A549 treated with AZD2906 at 1 μM for 4 hours (cell line): Measurements from ENCODE around the gene SCNM1. TPM values are rescaled to one million over a fixed set of nuclear protein-coding genes. Genes with fewer than 3 reads are reported as not detected.

Experiments used
- total RNA-seq: library from RNA; stranded (reverse); fragments of 200-300 nt; extraction: Qiagen RNA extraction; gene quantifications from 5 replicates; pipeline ENCODE4 v1.2.3, GENCODE V29; 2022

SCNM1 gene
- total RNA-seq = 44.2 to 52.2 TPM (median 45.8 TPM) in 5 replicates

GRCh38 chr1:151165738-151166504, at the start of gene SCNM1, which contains the start of gene LYSMD1:
Gene SCNM1 (plus strand): TSS chr1:151166144. CDS start chr1:151166153, 9 bp downstream.
Gene LYSMD1 (minus strand): TSS chr1:151165902. CDS start chr1:151165258, 644 bp downstream.

DNA sequence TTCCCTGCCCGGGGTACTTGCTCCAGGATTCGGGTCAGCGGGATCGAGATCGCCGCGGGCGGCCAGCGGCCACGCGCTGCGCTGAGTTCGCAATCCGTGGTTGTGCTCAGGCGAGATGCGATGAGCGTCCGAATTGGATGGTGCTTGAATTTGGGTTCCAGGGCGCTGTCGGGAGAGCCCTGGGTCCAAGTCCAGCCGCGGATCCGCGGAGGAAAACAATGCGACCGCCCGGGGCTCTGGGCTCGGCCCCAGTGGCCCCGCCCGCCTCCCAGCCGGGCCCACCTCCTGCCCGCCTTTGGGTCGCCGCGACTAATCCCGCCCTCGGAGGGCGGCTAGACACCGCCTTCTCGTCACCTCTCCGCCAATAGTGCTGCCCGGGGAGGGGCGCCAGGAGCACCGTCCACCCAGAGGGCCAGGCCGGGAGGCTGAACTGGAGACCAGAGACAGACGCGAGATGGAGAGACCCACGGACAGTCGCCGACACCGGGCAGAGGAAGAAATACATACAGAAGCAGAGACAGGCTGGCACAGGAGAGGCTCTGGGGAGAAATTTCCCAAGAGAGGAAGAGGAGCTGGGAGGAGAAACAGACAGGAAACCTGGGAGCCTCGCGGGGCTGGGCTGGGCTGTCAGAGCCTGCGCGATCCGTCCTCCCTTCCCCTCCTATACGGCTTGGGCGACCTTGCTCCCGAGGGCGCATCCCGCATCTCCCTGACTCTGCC, 19.4 kb upstream of the SCNM1 start, which contains the start of gene SEMA6C:
Gene SEMA6C (minus strand): TSS at position 220 of the 720 bp plus-strand sequence. CDS start 4,010 bp downstream, outside the sequence.

GRCh38 chr1:151156515-151156819, 9.5 kb upstream of the SCNM1 start, which contains the start of gene TNFAIP8L2:
Gene TNFAIP8L2 (plus strand): TSS chr1:151156649. CDS start chr1:151158698, 2,049 bp downstream.

DNA sequence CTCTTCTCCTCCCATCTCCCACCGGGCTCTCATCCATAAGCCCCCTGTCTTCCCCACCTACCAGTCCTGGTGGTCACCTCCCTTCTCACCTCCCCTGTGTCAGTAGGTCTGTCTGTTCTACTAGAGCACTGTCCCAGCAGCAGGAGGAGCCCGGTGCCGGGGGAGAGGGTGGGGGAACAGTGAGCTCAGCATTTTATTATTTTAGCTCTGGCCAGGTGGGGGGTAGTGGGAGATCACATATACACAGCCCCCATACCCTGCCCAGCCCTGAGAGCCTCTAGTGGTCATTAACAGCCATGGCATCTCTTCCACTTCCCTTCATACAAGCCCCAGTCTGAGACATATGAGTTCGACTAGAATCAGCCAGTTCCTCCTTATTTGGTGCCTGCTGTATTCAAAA, 9.9 kb downstream of the SCNM1 start, which contains the start of gene TMOD4:
Gene TMOD4 (minus strand): TSS at position 119 of the 400 bp plus-strand sequence. CDS start 1,106 bp downstream, outside the sequence.

GRCh38 chr1:151189637-151190445, 23.9 kb downstream of the SCNM1 start, which contains the start of gene VPS72:
Gene VPS72 (minus strand): TSS chr1:151190197. CDS start chr1:151190121, 76 bp downstream.

DNA sequence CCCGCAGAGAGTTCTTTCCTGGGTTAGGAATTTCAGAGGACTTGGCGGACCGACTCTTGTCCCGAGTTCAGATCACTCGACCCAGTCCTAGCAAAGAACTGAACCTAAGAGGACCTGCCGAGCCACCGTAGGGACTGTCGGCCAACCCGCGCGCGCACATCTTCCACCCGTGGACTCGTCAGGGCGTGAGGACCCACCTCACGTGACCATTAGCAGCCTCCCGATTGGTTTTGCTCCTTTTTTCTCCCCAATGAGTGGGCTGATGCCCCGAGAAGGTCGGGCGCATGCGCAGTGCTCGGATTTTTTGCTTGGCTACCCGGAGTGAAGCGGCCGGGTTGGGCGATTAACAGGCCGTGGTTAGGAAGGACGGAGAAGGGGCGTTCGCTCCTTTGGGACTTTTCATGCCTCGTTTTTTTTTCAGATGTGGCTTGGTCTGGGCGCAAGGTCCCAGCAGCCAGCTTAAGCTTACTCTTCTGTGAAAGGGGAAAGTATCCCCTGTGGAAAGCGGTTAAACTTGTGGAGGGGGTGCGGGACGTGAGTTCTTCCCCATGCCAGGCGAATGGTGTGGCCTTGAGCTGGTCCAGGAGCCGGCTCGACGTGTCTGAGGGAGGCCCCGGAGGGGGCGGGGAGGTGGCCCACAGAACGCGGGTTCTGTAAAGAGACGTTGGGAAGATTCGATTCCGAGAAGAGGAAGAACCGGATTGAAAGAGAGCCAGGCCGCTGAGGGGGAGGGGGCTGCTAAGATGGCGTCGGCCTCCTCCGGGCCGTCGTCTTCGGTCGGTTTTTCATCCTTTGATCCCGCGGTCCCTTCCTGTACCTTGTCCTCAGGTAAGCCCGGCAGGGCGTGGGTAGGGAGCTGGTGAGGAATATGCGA, 32.5 kb downstream of the SCNM1 start, which contains the start of gene PIP5K1A:
Gene PIP5K1A (plus strand): TSS at position 299 of the 874 bp plus-strand sequence. CDS start 445 bp downstream, at position 744.

Other genes starting within 250 kb of the SCNM1 start
- gene SETDB1, start 239.8 kb upstream of the SCNM1 start, total RNA-seq = 20.7 to 23.2 TPM (median 21.6 TPM) in 5 replicates
- 230 to 240 TPM (median 231 TPM) in 5 replicates for gene CERS2, start 191.3 kb upstream of the SCNM1 start, total RNA-seq
- 0.56 to 1.0 TPM (median 0.72 TPM) in 5 replicates for gene ANXA9, start 183.9 kb upstream of the SCNM1 start, total RNA-seq
- gene MINDY1, start 159.2 kb upstream of the SCNM1 start, total RNA-seq = 2.4 to 3.5 TPM (median 3.1 TPM) in 5 replicates
- gene PRUNE1, start 157.7 kb upstream of the SCNM1 start, total RNA-seq = 12.1 to 17.8 TPM (median 16.5 TPM) in 5 replicates
- 0.04 to 0.16 TPM (median 0.15 TPM) in 5 replicates for gene BNIPL, start 129.6 kb upstream of the SCNM1 start, total RNA-seq
- gene C1orf56, start 118.4 kb upstream of the SCNM1 start, total RNA-seq = 5.4 to 7.8 TPM (median 6.7 TPM) in 5 replicates
- 74.5 to 87.3 TPM (median 78.1 TPM) in 5 replicates for gene CDC42SE1, start 106.5 kb upstream of the SCNM1 start, total RNA-seq
- gene MLLT11, start 105.7 kb upstream of the SCNM1 start, total RNA-seq = 12.0 to 14.2 TPM (median 13.9 TPM) in 5 replicates
- 2.5 to 3.3 TPM (median 2.9 TPM) in 5 replicates for gene GABPB2, start 95.4 kb upstream of the SCNM1 start, total RNA-seq
- gene SEMA6C, start 19.5 kb upstream of the SCNM1 start, total RNA-seq = 1.2 to 2.4 TPM (median 1.8 TPM) in 5 replicates
- not detected in 5 replicates for gene TNFAIP8L2, start 9.5 kb upstream of the SCNM1 start, total RNA-seq
- 5.1 to 7.6 TPM (median 5.9 TPM) in 5 replicates for gene LYSMD1, start 242 bp upstream of the SCNM1 start, total RNA-seq
- 0.24 to 0.29 TPM (median 0.28 TPM) in 3 of 5 replicates, not detected in the others for gene TMOD4, start 9.8 kb downstream of the SCNM1 start, total RNA-seq
- 45.3 to 64.3 TPM (median 46.2 TPM) in 5 replicates for gene VPS72, start 24.1 kb downstream of the SCNM1 start, total RNA-seq
- gene PIP5K1A, start 32.4 kb downstream of the SCNM1 start, total RNA-seq = 49.3 to 62.2 TPM (median 52.8 TPM) in 5 replicates
- gene PSMD4, start 88.6 kb downstream of the SCNM1 start, total RNA-seq = 156 to 191 TPM (median 190 TPM) in 5 replicates
- gene ZNF687, start 116.2 kb downstream of the SCNM1 start, total RNA-seq = 12.3 to 15.7 TPM (median 13.9 TPM) in 5 replicates
- 23.7 to 25.2 TPM (median 24.4 TPM) in 5 replicates for gene PI4KB, start 161.3 kb downstream of the SCNM1 start, total RNA-seq
- gene RFX5, start 181.1 kb downstream of the SCNM1 start, total RNA-seq = 18.1 to 21.5 TPM (median 20.6 TPM) in 5 replicates
- gene SELENBP1, start 206.6 kb downstream of the SCNM1 start, total RNA-seq = 6.4 to 8.5 TPM (median 7.8 TPM) in 5 replicates
- 352 to 444 TPM (median 418 TPM) in 5 replicates for gene PSMB4, start 233.4 kb downstream of the SCNM1 start, total RNA-seq